H1 (cell line): ENCODE results near the gene DNLZ. TPM values are rescaled to one million over a fixed set of nuclear protein-coding genes. Genes with fewer than 3 reads are reported as not detected.
A peak's percentile ranks its signal among the peaks of the same experiment; 100 is the strongest.

Experiments used
- CTCF ChIA-PET: fragments of 300-600 bp; sonication (Branson Sonifier 250); formaldehyde crosslinking; loops from one replicate; lab custom pipeline; 2021; ENCODE audit not compliant: partially characterized antibody; lab: Charles Lee
- POLR2A ChIA-PET: fragments of 300-600 bp; sonication (Branson Sonifier 250); formaldehyde crosslinking; loops from one replicate; lab custom pipeline; 2021; ENCODE audit warnings: inconsistent platforms; ENCODE audit not compliant: partially characterized antibody; lab: Charles Lee
- DNase-seq, 2 experiments: peaks; one replicate each; pipeline versions ENCODE4 v3.0.0 to v3.0.0-alpha.2; 2010 to 2022; ENCODE audit warnings: low spot score in 2 of 2, low read depth in 1 of 2, mixed read lengths in 1 of 2
- FAIRE-seq: peaks from 2 replicates; lab custom pipeline; 2011; peaks lifted over from hg19 to GRCh38; lab: Jason Lieb, UNC
- H2AFZ ChIP-seq: 2 replicates; pipeline ENCODE4 v1.8.1; 2012; ENCODE audit warnings: low read length, inconsistent platforms
- H2AK5ac ChIP-seq: 2 replicates; pipeline ENCODE4 v1.6.1; 2013; ENCODE audit warnings: low read depth, low read length
- H2BK120ac ChIP-seq: replicated peaks from 2 replicates; pipeline ENCODE3; 2013; ENCODE audit warnings: low read depth, low read length, inconsistent platforms
- H2BK12ac ChIP-seq: 2 replicates; pipeline ENCODE4 v1.6.1; 2013; ENCODE audit warnings: low read depth, low read length
- H2BK15ac ChIP-seq: 2 replicates; pipeline ENCODE4 v1.6.1; 2013; ENCODE audit warnings: low read length
- H2BK20ac ChIP-seq: 2 replicates; pipeline ENCODE4 v1.6.1; 2013; ENCODE audit warnings: low read length
- H2BK5ac ChIP-seq: 2 replicates; pipeline ENCODE4 v1.6.1; 2013; ENCODE audit warnings: low read depth, low read length
- H3K14ac ChIP-seq: 2 replicates; pipeline ENCODE4 v1.6.1; 2013; ENCODE audit warnings: inconsistent platforms; ENCODE audit not compliant: insufficient read length
- H3K18ac ChIP-seq: 2 replicates; pipeline ENCODE4 v1.6.1; 2013; ENCODE audit warnings: low read length; ENCODE audit errors: extremely low read depth
- H3K23ac ChIP-seq: 2 replicates; pipeline ENCODE4 v1.6.1; 2013; ENCODE audit warnings: inconsistent platforms; ENCODE audit not compliant: insufficient read length
- H3K23me2 ChIP-seq: 2 replicates; pipeline ENCODE4 v1.6.1; 2013; ENCODE audit warnings: low read depth, low read length
- H3K27ac ChIP-seq: 2 replicates; pipeline ENCODE4 v1.6.1; 2011; ENCODE audit warnings: low read depth, low read length, inconsistent platforms
- H3K27me3 ChIP-seq, 4 experiments: replicated peaks in 1 of 4; 1 replicate in 1 of 4; 2 replicates in 3 of 4; pipeline versions ENCODE4 v1.6.1 to v1.8.1; 2011 to 2013; ENCODE audit warnings: low read length in 3 of 4, mild to moderate bottlenecking in 3 of 4, inconsistent platforms in 2 of 4, mixed read lengths in 2 of 4, moderate library complexity in 1 of 4; ENCODE audit not compliant: control insufficient read depth in 3 of 4, insufficient read depth in 3 of 4; ENCODE audit errors: extremely low read depth in 1 of 4
- H3K36me3 ChIP-seq, 4 experiments: 2 replicates each; pipeline versions ENCODE4 v1.6.1 to v1.8.1; 2011 to 2013; ENCODE audit warnings: mild to moderate bottlenecking in 4 of 4, low read length in 3 of 4, moderate library complexity in 2 of 4, control low read depth in 1 of 4, inconsistent platforms in 1 of 4; ENCODE audit not compliant: insufficient read depth in 4 of 4, control insufficient read depth in 2 of 4
- H3K4ac ChIP-seq: replicated peaks from 2 replicates; pipeline ENCODE3; 2013; ENCODE audit warnings: low read length, low read depth, mixed read lengths, inconsistent platforms; ENCODE audit not compliant: insufficient read length
- H3K4me1 ChIP-seq, 4 experiments: replicated peaks in 1 of 4; 1 replicate in 1 of 4; 2 replicates in 3 of 4; pipeline versions ENCODE4 v1.6.1 to v1.8.1; 2011 to 2013; ENCODE audit warnings: low read length in 3 of 4, inconsistent platforms in 2 of 4, mixed read lengths in 1 of 4; ENCODE audit not compliant: insufficient read depth in 4 of 4, control insufficient read depth in 3 of 4
- H3K4me2 ChIP-seq, 2 experiments: 2 replicates each; pipeline versions ENCODE4 v1.6.1 to v1.8.1; 2011 to 2013; ENCODE audit warnings: low read depth in 2 of 2, low read length in 2 of 2, control low read depth in 1 of 2, inconsistent platforms in 1 of 2, mild to moderate bottlenecking in 1 of 2; ENCODE audit not compliant: insufficient read depth in 1 of 2
- H3K4me3 ChIP-seq, 4 experiments: fragments of 200-600, 300-600 bp in 1 of 4; sonication (generic), shearing (Covaris generic), sonication (Bioruptor Twin) in 1 of 4; 2 replicates each; pipeline versions ENCODE4 v1.5.1 to v1.8.1; 2011 to 2016; ENCODE audit warnings: low read length in 4 of 4, low read depth in 3 of 4, control low read depth in 2 of 4, inconsistent platforms in 2 of 4, mild to moderate bottlenecking in 2 of 4, mixed read lengths in 1 of 4, moderate library complexity in 1 of 4; ENCODE audit not compliant: insufficient read depth in 2 of 4; ENCODE audit errors: extremely low read depth in 1 of 4
- H3K56ac ChIP-seq: replicated peaks from 2 replicates; pipeline ENCODE3; 2013; ENCODE audit warnings: low read depth, mild to moderate bottlenecking, mixed read lengths, low read length, inconsistent platforms; ENCODE audit not compliant: insufficient read length
- H3K79me1 ChIP-seq: 2 replicates; pipeline ENCODE4 v1.6.1; 2013; ENCODE audit warnings: low read depth, low read length, control low read depth
- H3K79me2 ChIP-seq, 2 experiments: 2 replicates each; pipeline versions ENCODE4 v1.6.1 to v1.8.1; 2012 to 2013; ENCODE audit warnings: low read length in 2 of 2, mild to moderate bottlenecking in 2 of 2, inconsistent platforms in 1 of 2; ENCODE audit not compliant: insufficient read depth in 2 of 2, control insufficient read depth in 1 of 2
- H3K9ac ChIP-seq, 4 experiments: replicated peaks in 1 of 4; 1 replicate in 1 of 4; 2 replicates in 3 of 4; pipeline versions ENCODE4 v1.6.1 to v1.8.1; 2011 to 2013; ENCODE audit warnings: low read depth in 3 of 4, low read length in 3 of 4, control low read depth in 2 of 4, mild to moderate bottlenecking in 2 of 4, moderate library complexity in 2 of 4, inconsistent platforms in 1 of 4; ENCODE audit errors: extremely low read depth in 1 of 4
- H3K9me3 ChIP-seq, 2 experiments: 2 replicates each; pipeline versions ENCODE4 v1.6.1 to v1.8.1; 2012 to 2013; ENCODE audit warnings: mild to moderate bottlenecking in 2 of 2, moderate library complexity in 2 of 2, control low read depth in 1 of 2, inconsistent platforms in 1 of 2, low read depth in 1 of 2, low read length in 1 of 2, mixed read lengths in 1 of 2; ENCODE audit not compliant: insufficient read depth in 2 of 2
- H4K20me1 ChIP-seq, 2 experiments: replicated peaks in 1 of 2; 2 replicates each; pipeline versions ENCODE3 to v1.8.1; 2011 to 2013; ENCODE audit warnings: inconsistent platforms in 2 of 2, low read length in 2 of 2, mild to moderate bottlenecking in 1 of 2; ENCODE audit not compliant: insufficient read depth in 2 of 2, control insufficient read depth in 1 of 2
- H4K5ac ChIP-seq: 2 replicates; pipeline ENCODE4 v1.6.1; 2013; ENCODE audit warnings: low read length, low read depth, mixed read lengths, inconsistent platforms; ENCODE audit not compliant: insufficient read length
- H4K8ac ChIP-seq: 2 replicates; pipeline ENCODE4 v1.8.0; 2013; ENCODE audit warnings: mild to moderate bottlenecking, moderate library complexity, low read length, inconsistent platforms; ENCODE audit not compliant: insufficient read depth; ENCODE audit errors: extremely low read depth
- H4K91ac ChIP-seq: replicated peaks from 2 replicates; pipeline ENCODE3; 2013; ENCODE audit warnings: low read length, mixed read lengths, inconsistent platforms; ENCODE audit not compliant: insufficient read length
- CHD2 ChIP-seq: IDR thresholded peaks from 2 replicates; pipeline ENCODE4 v1.6.1; 2012; ENCODE audit warnings: low read length, improper control_type of control experiment
- GTF2F1 ChIP-seq: IDR thresholded peaks from 2 replicates; pipeline ENCODE4 v1.6.1; 2012; ENCODE audit warnings: low read depth, low read length, improper control_type of control experiment, borderline replicate concordance
- HDAC6 ChIP-seq: IDR thresholded peaks from one replicate; pipeline ENCODE4 v1.7.1; 2012; ENCODE audit warnings: low read depth, mild to moderate bottlenecking, inconsistent platforms, low read length, moderate library complexity
- POLR2AphosphoS5 ChIP-seq: IDR thresholded peaks from 2 replicates; pipeline ENCODE4 v1.6.1; 2011; ENCODE audit warnings: low read depth, low read length
- TAF1 ChIP-seq: IDR thresholded peaks from 2 replicates; pipeline ENCODE4 v1.6.1; 2011; ENCODE audit warnings: mild to moderate bottlenecking, low read depth, low read length
- WGBS, 2 experiments: shearing (Covaris generic) in 1 of 2; methylation state at CpG; one replicate each; pipeline versions ENCODE4 v1.1.6 to v1.1.7; 2013 to 2015; ENCODE audit warnings: low lambda C conversion rate in 2 of 2, mixed read lengths in 2 of 2, inconsistent platforms in 1 of 2, low coverage in 1 of 2, missing lambda C conversion rate in 1 of 2; ENCODE audit not compliant: insufficient replicate concordance in 2 of 2, insufficient coverage in 1 of 2, insufficient read length in 1 of 2; ENCODE audit errors: extremely low coverage in 1 of 2, missing lambda C conversion rate in 1 of 2; 5-methylcytosine and 5-hydroxymethylcytosine counted together
- polyA plus RNA-seq, 7 experiments: library from polyadenylated mRNA; depleted of rRNA in 3 of 7; stranded (reverse) in 5 of 7; unstranded in 2 of 7; fragments of >200 nt in 5 of 7; fragments of 200-250 nt in 2 of 7; gene quantifications; 1 replicate in 5 of 7; 2 replicates in 1 of 7; 4 replicates in 1 of 7; pipeline versions ENCODE4 v1.2.1 to v1.2.3, GENCODE V29; 2011 to 2013; ENCODE audit warnings: missing spikeins in 2 of 7, mixed read lengths in 2 of 7
- total RNA-seq: library from RNA; stranded (reverse); fragmentation: NEBNext Ultra II Directional; extraction: Animal tissue kit (Norgen Biotek cat#: 25700); gene quantifications from 2 replicates; pipeline ENCODE4 v1.2.1, GENCODE V29; 2021

DNLZ gene
- total and polyA plus RNA-seq, 2 of the 8 experiments (the other 6 are each of a cell fraction or from before 2014, with no cell fraction given): 11.6 to 17.9 TPM

DNA sequence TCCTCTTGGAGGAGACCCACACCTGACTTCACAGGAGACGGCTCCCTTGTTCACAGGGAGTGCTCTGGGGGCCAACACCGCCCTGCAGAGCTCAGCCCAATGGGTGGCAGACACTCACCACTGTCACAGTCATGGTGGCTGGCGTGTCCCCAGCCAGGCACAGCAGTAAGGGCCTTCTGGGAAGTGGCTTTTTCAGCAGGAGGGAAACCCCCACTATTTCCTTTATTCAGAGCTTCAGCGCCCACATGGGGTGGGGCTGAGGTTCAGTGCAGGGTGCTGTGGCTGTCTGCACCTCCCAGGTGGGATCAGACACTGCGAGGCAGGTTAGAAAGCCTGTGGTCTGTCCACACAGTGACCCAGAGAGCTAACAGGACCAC, 40.0 kb upstream of the DNLZ start:
- Histone ChIP-seq H2BK120ac (no peak overlapping the region), H4K20me1 (peaks cover 6 to 11% of the 10 kb centered on the region in 2 experiments), H3K18ac (no peak overlapping the region), H2BK15ac (no peak overlapping the region), H3K56ac (no peak overlapping the region), H2BK12ac (no peak overlapping the region), H3K79me1 (peaks cover 10% of the 10 kb centered on the region), H3K27me3 (no peaks in the 10 kb centered on the region), H3K4me1 (peaks cover 0 to 8% (median 6%) of the 10 kb centered on the region in 4 experiments; a peak in 5 of 7 replicates), H3K27ac (no peak overlapping the region; the same call in 1 of the 2 replicates), H3K79me2 (peaks cover 0 to 17% of the 10 kb centered on the region in 2 experiments; a peak in 2 of 4 replicates), H3K4me3 (no peak overlapping the region), H3K9me3 (no peaks in the 10 kb centered on the region), H3K4ac (no peak overlapping the region), H2AK5ac (no peak overlapping the region), H3K4me2 (no peak overlapping the region), H4K8ac (peak overlapping the region; percentile 3; the same call in 1 of the 2 replicates), H3K23ac (no peak overlapping the region), H4K5ac (no peak overlapping the region), H3K23me2 (peaks cover 6% of the 10 kb centered on the region; the same call in 1 of the 2 replicates), H3K36me3 (peaks cover 16 to 49% (median 38%) of the 10 kb centered on the region in 4 experiments; a peak in 7 of 8 replicates), H2BK20ac (no peak overlapping the region), H2BK5ac (no peak overlapping the region), H4K91ac (no peak overlapping the region), H3K14ac (no peak overlapping the region), H2AFZ (no peak overlapping the region), H3K9ac (no peak overlapping the region)
- TF ChIP-seq TAF1: no peak
- no peak for TF ChIP-seq HDAC6
- no peak for TF ChIP-seq CHD2
- TF ChIP-seq POLR2AphosphoS5: no peak
- no peak for TF ChIP-seq GTF2F1
- WGBS, 2 experiments: 100% methylated on average over 4 of the region's 5 CpGs; no CpG with 5 or more reads in 1 of the 2 experiments
- CTCF ChIA-PET: interaction anchor here (0.7 to 3.2 kb wide), 6 partner anchors 10 to 240 kb away, joined by 3 to 10 read pairs (median 3); no protein-coding TSS in a partner anchor
- no peak for FAIRE-seq
- POLR2A ChIA-PET: interaction anchor here (1.3 to 14.6 kb wide), 6 partner anchors 14 to 40 kb away, joined by 3 to 139 read pairs (median 24); partner anchors contain the start of gene DNLZ
- no peak for DNase-seq
